SJCRH30 (cell line): ENCODE data around the gene STXBP2. TPM values are rescaled to one million over a fixed set of nuclear protein-coding genes. Genes with fewer than 3 reads are reported as not detected.

Source experiments
- DNase-seq, 2 experiments: peaks; one replicate each; pipeline ENCODE4 v3.0.0-alpha.2; 2015 to 2020
- H3K27ac ChIP-seq: fragments of 250-450 bp; sonication (Bioruptor Pico); 2 replicates; pipeline ENCODE4 v1.5.1; 2020; ENCODE audit warnings: mild to moderate bottlenecking, moderate library complexity
- H3K27me3 ChIP-seq: fragments of 250-450 bp; sonication (Bioruptor Pico); 2 replicates; pipeline ENCODE4 v1.5.1; 2020; ENCODE audit warnings: mild to moderate bottlenecking, moderate library complexity
- H3K36me3 ChIP-seq: fragments of 250-450 bp; sonication (Bioruptor Pico); 2 replicates; pipeline ENCODE4 v1.5.1; 2020; ENCODE audit warnings: mild to moderate bottlenecking, moderate library complexity
- H3K4me1 ChIP-seq: fragments of 250-450 bp; sonication (Bioruptor Pico); 2 replicates; pipeline ENCODE4 v1.5.1; 2020; ENCODE audit warnings: mild to moderate bottlenecking, moderate library complexity
- H3K4me3 ChIP-seq: fragments of 250-450 bp; sonication (Bioruptor Pico); 2 replicates; pipeline ENCODE4 v1.5.1; 2020; ENCODE audit warnings: mild to moderate bottlenecking, moderate library complexity
- H3K9me3 ChIP-seq: fragments of 250-450 bp; sonication (Bioruptor Pico); replicated peaks from 2 replicates; pipeline ENCODE4 v1.5.1; 2020; ENCODE audit warnings: mild to moderate bottlenecking, moderate library complexity
- total RNA-seq: library from RNA; depleted of rRNA; stranded (reverse); fragments of >200 nt; shearing (Covaris generic); gene quantifications from 2 replicates; pipeline ENCODE4 v1.2.3, GENCODE V29; 2014

The STXBP2 gene
- total RNA-seq, 1 experiment from 2014 or later, result not detected

GRCh38 chr19:7647156-7647555 is 10.2 kb downstream of the STXBP2 start:
- Histone ChIP-seq H3K9me3 (no peaks in the 10 kb centered on the region), H3K27me3 (0 out of 2 replicates have a peak, but pooled peaks cover 3% of the 10 kb centered on the region), H3K4me1 (peaks cover under 1% of the 10 kb centered on the region; the same call in 1 of the 2 replicates), H3K4me3 (no peak overlapping the region), H3K27ac (no peak overlapping the region), H3K36me3 (no peaks in the 10 kb centered on the region)
- DNase-seq, result no peak

- H3K27me3 ChIP-seq, result 0 out of 2 replicates have a peak, but pooled peaks cover 3% of the 10 kb centered on the region
These were observed 11.5 kb downstream of the STXBP2 start for GRCh38 chr19:7648265-7649014.

GRCh38 chr19:7650148-7650547 is 13.2 kb downstream of the STXBP2 start:
- H3K9me3 ChIP-seq, result no peaks in the 10 kb centered on the region
- no peaks in the 10 kb centered on the region for H3K36me3 ChIP-seq
- peaks cover 4% of the 10 kb centered on the region; the same call in 1 of the 2 replicates for H3K4me1 ChIP-seq
- no peak overlapping the region for H3K27ac ChIP-seq
- DNase-seq, result no peak
- H3K27me3 ChIP-seq, result 0 out of 2 replicates have a peak, but pooled peaks cover 3% of the 10 kb centered on the region
- H3K4me3 ChIP-seq, result no peak overlapping the region

More at GRCh38 chr19:7648265-7649014, 11.5 kb downstream of the STXBP2 start:
- H3K4me3 ChIP-seq, result no peak overlapping the region
- no peak for DNase-seq
- no peaks in the 10 kb centered on the region for H3K36me3 ChIP-seq
- H3K9me3 ChIP-seq, result no peaks in the 10 kb centered on the region
- H3K4me1 ChIP-seq, result peaks cover 4% of the 10 kb centered on the region; the same call in 1 of the 2 replicates
- no peak overlapping the region for H3K27ac ChIP-seq

GRCh38 chr19:7652061-7652641 is 15.2 kb downstream of the STXBP2 start:
- Histone ChIP-seq H3K27ac (no peak overlapping the region), H3K27me3 (peaks cover 3% of the 10 kb centered on the region; the same call in 1 of the 2 replicates), H3K4me3 (no peak overlapping the region), H3K9me3 (no peaks in the 10 kb centered on the region), H3K36me3 (no peaks in the 10 kb centered on the region), H3K4me1 (peaks cover 4% of the 10 kb centered on the region; the same call in 1 of the 2 replicates)
- DNase-seq, result peak; percentile 70 to 85

- peak in 1 of 2 experiments; percentile 22 for DNase-seq
- H3K27ac ChIP-seq, result no peak overlapping the region
- peaks cover 4% of the 10 kb centered on the region; the same call in 1 of the 2 replicates for H3K4me1 ChIP-seq
- H3K9me3 ChIP-seq, result no peaks in the 10 kb centered on the region
- H3K4me3 ChIP-seq, result no peak overlapping the region
- no peaks in the 10 kb centered on the region for H3K36me3 ChIP-seq
- H3K27me3 ChIP-seq, result peaks cover 3% of the 10 kb centered on the region; the same call in 1 of the 2 replicates
These were observed 17.5 kb downstream of the STXBP2 start for GRCh38 chr19:7654401-7654800.

- Histone ChIP-seq H3K4me3 (no peak overlapping the region), H3K36me3 (no peaks in the 10 kb centered on the region), H3K27me3 (peaks cover 3% of the 10 kb centered on the region; the same call in 1 of the 2 replicates), H3K27ac (no peak overlapping the region), H3K9me3 (no peaks in the 10 kb centered on the region), H3K4me1 (peaks cover 4% of the 10 kb centered on the region; the same call in 1 of the 2 replicates)
- DNase-seq, result no peak
These were observed 18.7 kb downstream of the STXBP2 start for GRCh38 chr19:7655581-7655980.

- Histone ChIP-seq H3K27ac (no peak overlapping the region), H3K9me3 (no peaks in the 10 kb centered on the region)
- no peak for DNase-seq
These were observed 20.3 kb downstream of the STXBP2 start for GRCh38 chr19:7657131-7657751.

GRCh38 chr19:7658219-7658686 is 21.3 kb downstream of the STXBP2 start:
- Histone ChIP-seq H3K9me3 (no peaks in the 10 kb centered on the region), H3K4me1 (no peaks in the 10 kb centered on the region), H3K27ac (no peak overlapping the region), H3K27me3 (peaks cover 3% of the 10 kb centered on the region; the same call in 1 of the 2 replicates), H3K4me3 (no peak overlapping the region), H3K36me3 (no peaks in the 10 kb centered on the region)
- DNase-seq, result peak; percentile 24 to 52

More at GRCh38 chr19:7657131-7657751, 20.3 kb downstream of the STXBP2 start:
- no peaks in the 10 kb centered on the region for H3K36me3 ChIP-seq
- peaks cover 3% of the 10 kb centered on the region; the same call in 1 of the 2 replicates for H3K27me3 ChIP-seq
- peaks cover 2% of the 10 kb centered on the region; the same call in 1 of the 2 replicates for H3K4me1 ChIP-seq
- no peak overlapping the region for H3K4me3 ChIP-seq

- Histone ChIP-seq H3K27ac (no peak overlapping the region), H3K9me3 (no peaks in the 10 kb centered on the region), H3K27me3 (no peaks in the 10 kb centered on the region; the same call in 1 of the 2 replicates), H3K4me1 (no peaks in the 10 kb centered on the region), H3K4me3 (no peak overlapping the region), H3K36me3 (no peaks in the 10 kb centered on the region)
- no peak for DNase-seq
These were observed 25.0 kb downstream of the STXBP2 start for GRCh38 chr19:7661744-7662538.

GRCh38 chr19:7662657-7663056 is 25.7 kb downstream of the STXBP2 start:
- Histone ChIP-seq H3K4me1 (no peaks in the 10 kb centered on the region), H3K27me3 (no peaks in the 10 kb centered on the region; the same call in 1 of the 2 replicates), H3K9me3 (no peaks in the 10 kb centered on the region), H3K36me3 (no peaks in the 10 kb centered on the region), H3K27ac (no peak overlapping the region), H3K4me3 (no peak overlapping the region)
- DNase-seq, result no peak

GRCh38 chr19:7663706-7664105 is 26.8 kb downstream of the STXBP2 start:
- H3K27ac ChIP-seq, result no peak overlapping the region
- no peaks in the 10 kb centered on the region for H3K4me1 ChIP-seq
- peak; percentile 52 to 56 for DNase-seq
- no peaks in the 10 kb centered on the region for H3K36me3 ChIP-seq
- H3K9me3 ChIP-seq, result no peaks in the 10 kb centered on the region
- H3K4me3 ChIP-seq, result no peak overlapping the region
- H3K27me3 ChIP-seq, result no peaks in the 10 kb centered on the region; the same call in 1 of the 2 replicates

- no peak for DNase-seq
- Histone ChIP-seq H3K9me3 (no peaks in the 10 kb centered on the region), H3K4me3 (no peak overlapping the region), H3K4me1 (no peaks in the 10 kb centered on the region), H3K36me3 (no peaks in the 10 kb centered on the region), H3K27ac (no peak overlapping the region), H3K27me3 (no peaks in the 10 kb centered on the region)
These were observed 28.2 kb downstream of the STXBP2 start for GRCh38 chr19:7665076-7665475.

GRCh38 chr19:7668842-7669241 is 31.9 kb downstream of the STXBP2 start, which contains the start of gene RETN:
RETN (plus strand) TSS chr19:7669049; CDS start chr19:7669327, 278 bp downstream.
- H3K4me1 ChIP-seq, result no peaks in the 10 kb centered on the region
- no peak within 1 kb of the TSS for H3K4me3 ChIP-seq
- no peaks in the 10 kb centered on the region for H3K36me3 ChIP-seq
- H3K9me3 ChIP-seq, result no peaks in the 10 kb centered on the region
- DNase-seq, result no peak
- no peak within 1 kb of the TSS for H3K27ac ChIP-seq
- no peaks in the 10 kb centered on the region for H3K27me3 ChIP-seq

- Histone ChIP-seq H3K36me3 (no peaks in the 10 kb centered on the region), H3K4me1 (no peaks in the 10 kb centered on the region), H3K27ac (no peak overlapping the region)
These were observed 32.7 kb downstream of the STXBP2 start for GRCh38 chr19:7669641-7670040.

More at GRCh38 chr19:7669641-7670040, 32.7 kb downstream of the STXBP2 start:
- Histone ChIP-seq H3K4me3 (no peak overlapping the region), H3K9me3 (no peaks in the 10 kb centered on the region), H3K27me3 (no peaks in the 10 kb centered on the region)
- DNase-seq, result no peak
